AG09319 (cell line): ENCODE measurements around the gene TOLLIP.
"Not testable (repeated sequence)": the region's sequence is repeated elsewhere in the genome, so short reads cannot be mapped to it uniquely, and the experiment has no call there.

Experiments
- DNase-seq: peaks from one replicate; pipeline ENCODE4 v3.0.0-alpha.2; 2010; ENCODE audit warnings: low read depth; ENCODE audit errors: extremely low read depth
- CTCF ChIP-seq: IDR thresholded peaks from 2 replicates; pipeline ENCODE4 v1.5.1; 2011; ENCODE audit warnings: low read depth, mild to moderate bottlenecking, inconsistent platforms, low read length, moderate library complexity

Gene TOLLIP

DNA sequence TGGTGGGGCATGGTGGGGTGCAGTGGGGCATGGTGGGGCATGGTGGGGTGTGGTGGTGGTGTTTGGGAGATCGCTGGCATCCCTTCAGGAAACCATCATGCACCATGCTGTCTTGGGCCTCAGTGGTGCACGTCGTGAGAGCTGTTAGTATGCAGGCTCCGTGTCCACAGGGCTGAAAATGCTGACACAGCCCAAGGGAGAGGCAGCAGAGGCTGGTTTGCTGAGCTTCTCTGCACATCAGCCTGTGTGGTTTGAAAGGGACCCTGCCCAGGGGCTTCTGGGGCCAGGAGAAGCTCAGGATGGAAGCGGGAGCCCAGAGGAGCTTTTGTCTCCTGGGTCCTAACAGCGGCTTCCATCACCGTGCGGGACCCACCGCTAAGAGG is 56.3 kb downstream of the TOLLIP start:
- TF ChIP-seq CTCF, result no peak
- DNase-seq, result no peak

GRCh38 chr11:1252371-1253102 is 56.9 kb downstream of the TOLLIP start:
- no peak for TF ChIP-seq CTCF
- DNase-seq, result no peak

- no peak for TF ChIP-seq CTCF
- DNase-seq, result no peak
Measured at GRCh38 chr11:1251236-1251770, 58.1 kb downstream of the TOLLIP start.

DNA sequence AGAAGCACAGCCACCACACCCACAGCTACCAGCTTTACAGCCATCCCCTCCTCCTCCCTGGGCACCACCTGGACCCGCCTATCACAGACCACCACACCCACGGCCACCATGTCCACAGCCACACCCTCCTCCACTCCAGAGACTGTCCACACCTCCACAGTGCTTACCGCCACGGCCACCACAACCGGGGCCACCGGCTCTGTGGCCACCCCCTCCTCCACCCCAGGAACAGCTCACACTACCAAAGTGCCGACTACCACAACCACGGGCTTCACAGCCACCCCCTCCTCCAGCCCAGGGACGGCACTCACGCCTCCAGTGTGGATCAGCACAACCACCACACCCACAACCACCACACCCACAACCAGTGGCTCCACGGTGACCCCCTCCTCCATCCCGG is 59.0 kb downstream of the TOLLIP start:
- DNase-seq, result not testable (repeated sequence)

DNA sequence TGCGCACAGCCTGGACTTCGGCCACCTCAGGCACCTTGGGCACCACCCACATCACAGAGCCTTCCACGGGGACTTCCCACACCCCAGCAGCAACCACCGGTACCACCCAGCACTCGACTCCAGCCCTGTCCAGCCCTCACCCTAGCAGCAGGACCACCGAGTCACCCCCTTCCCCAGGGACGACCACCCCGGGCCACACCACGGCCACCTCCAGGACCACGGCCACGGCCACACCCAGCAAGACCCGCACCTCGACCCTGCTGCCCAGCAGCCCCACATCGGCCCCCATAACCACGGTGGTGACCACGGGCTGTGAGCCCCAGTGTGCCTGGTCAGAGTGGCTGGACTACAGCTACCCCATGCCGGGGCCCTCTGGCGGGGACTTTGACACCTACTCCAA is 60.5 kb downstream of the TOLLIP start:
- not testable (repeated sequence) for DNase-seq

DNA sequence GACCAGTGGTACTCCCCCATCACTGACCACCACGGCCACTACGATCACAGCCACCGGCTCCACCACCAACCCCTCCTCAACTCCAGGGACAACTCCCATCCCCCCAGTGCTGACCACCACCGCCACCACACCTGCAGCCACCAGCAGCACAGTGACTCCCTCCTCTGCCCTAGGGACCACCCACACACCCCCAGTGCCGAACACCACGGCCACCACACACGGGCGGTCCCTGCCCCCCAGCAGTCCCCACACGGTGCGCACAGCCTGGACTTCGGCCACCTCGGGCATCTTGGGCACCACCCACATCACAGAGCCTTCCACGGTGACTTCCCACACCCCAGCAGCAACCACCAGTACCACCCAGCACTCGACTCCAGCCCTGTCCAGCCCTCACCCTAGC is 62.4 kb downstream of the TOLLIP start:
- DNase-seq, result not testable (repeated sequence)

DNA sequence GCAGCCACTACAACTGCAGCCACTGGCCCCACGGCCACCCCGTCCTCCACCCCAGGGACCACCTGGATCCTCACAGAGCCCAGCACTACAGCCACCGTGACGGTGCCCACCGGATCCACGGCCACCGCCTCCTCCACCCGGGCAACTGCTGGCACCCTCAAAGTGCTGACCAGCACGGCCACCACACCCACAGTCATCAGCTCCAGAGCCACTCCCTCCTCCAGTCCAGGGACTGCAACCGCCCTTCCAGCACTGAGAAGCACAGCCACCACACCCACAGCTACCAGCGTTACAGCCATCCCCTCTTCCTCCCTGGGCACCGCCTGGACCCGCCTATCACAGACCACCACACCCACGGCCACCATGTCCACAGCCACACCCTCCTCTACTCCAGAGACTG is 63.1 kb downstream of the TOLLIP start:
- DNase-seq, result not testable (repeated sequence)

DNA sequence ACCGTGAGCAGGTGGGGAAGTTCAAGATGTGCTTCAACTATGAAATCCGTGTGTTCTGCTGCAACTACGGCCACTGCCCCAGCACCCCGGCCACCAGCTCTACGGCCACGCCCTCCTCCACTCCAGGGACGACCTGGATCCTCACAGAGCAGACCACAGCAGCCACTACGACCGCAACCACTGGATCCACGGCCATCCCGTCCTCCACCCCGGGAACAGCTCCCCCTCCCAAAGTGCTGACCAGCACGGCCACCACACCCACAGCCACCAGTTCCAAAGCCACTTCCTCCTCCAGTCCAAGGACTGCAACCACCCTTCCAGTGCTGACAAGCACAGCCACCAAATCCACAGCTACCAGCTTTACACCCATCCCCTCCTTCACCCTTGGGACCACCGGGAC is 63.7 kb downstream of the TOLLIP start:
- DNase-seq, result not testable (repeated sequence)

GRCh38 chr11:1244557-1244956 is 64.9 kb downstream of the TOLLIP start:
- not testable (repeated sequence) for DNase-seq

DNA sequence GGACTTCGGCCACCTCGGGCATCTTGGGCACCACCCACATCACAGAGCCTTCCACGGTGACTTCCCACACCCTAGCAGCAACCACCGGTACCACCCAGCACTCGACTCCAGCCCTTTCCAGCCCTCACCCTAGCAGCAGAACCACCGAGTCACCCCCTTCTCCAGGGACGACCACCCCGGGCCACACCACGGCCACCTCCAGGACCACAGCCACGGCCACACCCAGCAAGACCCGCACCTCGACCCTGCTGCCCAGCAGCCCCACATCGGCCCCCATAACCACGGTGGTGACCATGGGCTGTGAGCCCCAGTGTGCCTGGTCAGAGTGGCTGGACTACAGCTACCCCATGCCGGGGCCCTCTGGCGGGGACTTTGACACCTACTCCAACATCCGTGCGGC is 65.9 kb downstream of the TOLLIP start:
- not testable (repeated sequence) for DNase-seq

GRCh38 chr11:1242751-1243150 is 66.7 kb downstream of the TOLLIP start:
- DNase-seq, result not testable (repeated sequence)

GRCh38 chr11:1242289-1242688 is 67.1 kb downstream of the TOLLIP start:
- TF ChIP-seq CTCF, result no peak
- DNase-seq, result no peak
